Heart right ventricle (tissue), 16 donors: ENCODE results near the gene CA12. TPM values are rescaled to one million over a fixed set of nuclear protein-coding genes. Genes with fewer than 3 reads are reported as not detected.
A peak's percentile ranks its signal among the peaks of the same experiment; 100 is the strongest.

ENCODE experiments used
- ATAC-seq, 8 donors: fragments of 200-7000 bp; cut with Tn5 transposase; one replicate each; pipeline ENCODE4 v1.9.1; 2020; ENCODE audit warnings: mild to moderate bottlenecking in 8 of 8, moderate library complexity in 8 of 8, moderate number of reproducible peaks in 1 of 8
- DNase-seq, 2 donors: peaks; one replicate each; pipeline ENCODE4 v3.0.0-alpha.2; 2020
- H3K27ac ChIP-seq, 10 donors: fragments of 200-600 bp; sonication (generic) in 2 of 10; one replicate each; pipeline versions ENCODE4 v1.5.0 to v1.8.0; 2020 to 2022; ENCODE audit warnings: mild to moderate bottlenecking in 3 of 10
- H3K27me3 ChIP-seq, 7 donors: fragments of 200-600 bp; one replicate each; pipeline ENCODE4 v1.8.0; 2021 to 2022; ENCODE audit warnings: mild to moderate bottlenecking in 2 of 7
- H3K36me3 ChIP-seq, 9 donors: fragments of 200-600 bp; sonication (generic) in 1 of 9; one replicate each; pipeline versions ENCODE4 v1.5.0 to v1.8.0; 2020 to 2022; ENCODE audit warnings: mild to moderate bottlenecking in 2 of 9
- H3K4me1 ChIP-seq, 9 donors: fragments of 200-600 bp; sonication (generic) in 1 of 9; one replicate each; pipeline versions ENCODE4 v1.5.0 to v1.8.0; 2020 to 2022; ENCODE audit warnings: mild to moderate bottlenecking in 4 of 9
- H3K4me3 ChIP-seq, 10 donors: fragments of 200-600 bp; sonication (generic) in 2 of 10; one replicate each; pipeline versions ENCODE4 v1.5.0 to v1.8.0; 2020 to 2022; ENCODE audit warnings: mild to moderate bottlenecking in 7 of 10, moderate library complexity in 2 of 10
- H3K9me3 ChIP-seq, 11 donors: fragments of 200-600 bp in 10 of 11; sonication (generic) in 2 of 11; one replicate each; pipeline versions ENCODE4 v1.5.0 to v1.8.0; 2013 to 2022; ENCODE audit warnings: mild to moderate bottlenecking in 2 of 11, control low read depth in 1 of 11, moderate library complexity in 1 of 11
- WGBS, 2 donors: extraction: QIAGEN DNeasy Blood & Tissue Kit; methylation state at CpG; one replicate each; pipeline ENCODE4 v1.1.7; 2013; ENCODE audit warnings: inconsistent platforms in 1 of 2; 5-methylcytosine and 5-hydroxymethylcytosine counted together
- intact Hi-C, 10 donors: fragments of 100-400 bp; cut with DNase I; formaldehyde crosslinking; loops; one replicate each; pipeline versions ENCODE4 v1.11.1 to v1.14.2; 2022
- polyA plus RNA-seq, 2 donors: library from polyadenylated mRNA; stranded (reverse); fragments of 200-250 nt; gene quantifications; one replicate each; pipeline ENCODE4 v1.2.3, GENCODE V29; 2013
- total RNA-seq, 10 donors: library from RNA; stranded (reverse); fragmentation: NEBNext Ultra II Directional in 3 of 10; extraction: Animal tissue kit (Norgen Biotek cat#: 25700) in 3 of 10; gene quantifications; one replicate each; pipeline versions ENCODE4 v1.2.1 to v1.2.4, GENCODE V29; 2021 to 2023
- TF ChIP-seq, protein P1 (sequence below), 9 donors: fragments of 200-600 bp; sonication (generic) in 2 of 9; IDR thresholded peaks; one replicate each; pipeline versions ENCODE4 v1.5.0 to v1.8.0; 2021 to 2022; ENCODE audit warnings: antibody characterized with exemption in 9 of 9, mild to moderate bottlenecking in 5 of 9, moderate library complexity in 1 of 9
- donor health status: Arrhythmogenic right ventricular cardiomyopathy.
- donor health status: ischemic (EF 13 %, LVEDD 7.1; RV severe dilation, severe dysfunction).
- donor health status: healthy with polysubstance abuse.
- donor health status: DM: no; HTN: yes; CAD: no.
- donor health status: DM: no; HTN: no; CAD: no.
- donor health status: ischemic (EF 25% LVEDD 6.9; RV normal size, moderate dysfunction).
- donor health status: ischemic (EF 25% LVEDD 5.7; RV mildly dilated, moderate dysfunction).
- donor health status: healthy.
- donor health status: DM: yes; HTN: yes; CAD: no.
- donor health status: Ischemic cardiomyopathy.
- donor health status: ischemic (EF 35%, LVEDD 5.7; RV mildly dilated, moderate dysfunction).
- donor health status: nonischemic (EF 11% LVEDD 7.7; RV severe dilation, severe dysfunction).
- donor health status: DM: yes; HTN: yes; CAD: no.
- donor health status: PGD.
- donor health status: ischemic (EF 29% LVEDD 5.4; RV normal size, mild dysfunction).
- donor health status: nonischemic (EF 23%, LVEDD 6.1; RV moderate dilation, normal function).

CA12 gene
- total and polyA plus RNA-seq, 12 donors: 0.07 to 1.3 (median 0.15) TPM; not detected in 1

DNA sequence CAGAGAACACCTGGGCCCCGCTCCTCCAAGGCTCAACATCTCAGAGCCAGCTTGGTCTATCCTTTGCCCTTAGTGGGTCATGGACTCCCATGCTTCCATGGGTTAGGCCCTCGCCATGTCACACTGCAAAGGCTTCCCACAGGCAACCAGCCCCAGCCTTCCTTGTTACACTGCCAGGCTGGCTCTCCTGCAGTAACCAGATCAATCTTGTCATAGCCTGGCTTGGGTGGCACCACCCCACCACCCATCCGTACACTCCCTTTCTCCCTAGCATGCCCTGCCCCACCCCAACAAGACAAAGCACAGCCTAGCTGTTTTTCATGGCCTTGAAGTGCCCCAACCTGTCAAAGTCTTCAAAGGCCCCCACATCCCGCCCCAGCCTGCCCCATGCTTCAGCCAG lies 30.5 kb downstream of the CA12 start:
- intact Hi-C loops: no loop called here
- Histone ChIP-seq H3K27ac (no peak overlapping the region), H3K27me3 (no peaks in the 10 kb centered on the region), H3K9me3 (no peaks in the 10 kb centered on the region), H3K4me1 (peaks cover 7 to 49% (median 28%) of the 10 kb centered on the region in 9 donors), H3K36me3 (no peaks in the 10 kb centered on the region), H3K4me3 (no peak overlapping the region)
- no peak for ATAC-seq
- DNase-seq: no peak
- WGBS, 2 donors: 84 to 98% methylated on average over 4 of the region's 4 CpGs
- TF ChIP-seq, protein P1, sequence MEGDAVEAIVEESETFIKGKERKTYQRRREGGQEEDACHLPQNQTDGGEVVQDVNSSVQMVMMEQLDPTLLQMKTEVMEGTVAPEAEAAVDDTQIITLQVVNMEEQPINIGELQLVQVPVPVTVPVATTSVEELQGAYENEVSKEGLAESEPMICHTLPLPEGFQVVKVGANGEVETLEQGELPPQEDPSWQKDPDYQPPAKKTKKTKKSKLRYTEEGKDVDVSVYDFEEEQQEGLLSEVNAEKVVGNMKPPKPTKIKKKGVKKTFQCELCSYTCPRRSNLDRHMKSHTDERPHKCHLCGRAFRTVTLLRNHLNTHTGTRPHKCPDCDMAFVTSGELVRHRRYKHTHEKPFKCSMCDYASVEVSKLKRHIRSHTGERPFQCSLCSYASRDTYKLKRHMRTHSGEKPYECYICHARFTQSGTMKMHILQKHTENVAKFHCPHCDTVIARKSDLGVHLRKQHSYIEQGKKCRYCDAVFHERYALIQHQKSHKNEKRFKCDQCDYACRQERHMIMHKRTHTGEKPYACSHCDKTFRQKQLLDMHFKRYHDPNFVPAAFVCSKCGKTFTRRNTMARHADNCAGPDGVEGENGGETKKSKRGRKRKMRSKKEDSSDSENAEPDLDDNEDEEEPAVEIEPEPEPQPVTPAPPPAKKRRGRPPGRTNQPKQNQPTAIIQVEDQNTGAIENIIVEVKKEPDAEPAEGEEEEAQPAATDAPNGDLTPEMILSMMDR (IDR thresholded peaks at IDR 0.05): no peak

DNA sequence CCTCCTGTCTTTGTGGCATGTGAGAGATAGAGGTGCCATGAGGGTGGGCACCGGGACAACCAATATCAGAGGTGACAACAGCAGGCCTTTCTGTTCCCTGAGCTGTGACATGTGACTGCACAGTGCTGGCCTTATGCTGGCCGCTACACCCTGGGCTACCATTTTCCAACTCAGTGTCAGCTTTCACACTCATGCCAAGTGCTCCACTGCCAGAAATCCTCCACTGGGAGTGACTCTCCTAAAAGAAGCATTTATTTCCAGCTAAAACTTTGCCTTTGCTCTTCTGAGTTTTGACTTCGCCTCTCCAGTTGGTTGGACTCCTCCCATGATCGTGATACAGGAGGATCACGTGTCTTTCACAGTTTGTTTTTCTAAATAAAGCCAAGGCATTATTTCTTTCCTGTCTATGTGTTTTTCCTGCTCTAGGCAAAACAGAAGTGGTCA lies 31.4 kb downstream of the CA12 start:
- no peaks in the 10 kb centered on the region for H3K36me3 ChIP-seq
- no peaks in the 10 kb centered on the region for H3K27me3 ChIP-seq
- intact Hi-C loops: no loop called here
- WGBS, 2 donors: 30 to 35% methylated on average over 5 of the region's 5 CpGs
- H3K9me3 ChIP-seq: no peaks in the 10 kb centered on the region
- ATAC-seq: peak; percentile 81 to 94 (median 86)
- TF ChIP-seq, protein P1 (IDR thresholded peaks at IDR 0.05): no peak
- peak overlapping the region in 6 of 10 donors; percentile 17 to 70 (median 40) for H3K27ac ChIP-seq
- peak; percentile 37 to 60 for DNase-seq
- H3K4me1 ChIP-seq: peaks cover 7 to 51% (median 28%) of the 10 kb centered on the region in 9 donors
- H3K4me3 ChIP-seq: no peak overlapping the region

DNA sequence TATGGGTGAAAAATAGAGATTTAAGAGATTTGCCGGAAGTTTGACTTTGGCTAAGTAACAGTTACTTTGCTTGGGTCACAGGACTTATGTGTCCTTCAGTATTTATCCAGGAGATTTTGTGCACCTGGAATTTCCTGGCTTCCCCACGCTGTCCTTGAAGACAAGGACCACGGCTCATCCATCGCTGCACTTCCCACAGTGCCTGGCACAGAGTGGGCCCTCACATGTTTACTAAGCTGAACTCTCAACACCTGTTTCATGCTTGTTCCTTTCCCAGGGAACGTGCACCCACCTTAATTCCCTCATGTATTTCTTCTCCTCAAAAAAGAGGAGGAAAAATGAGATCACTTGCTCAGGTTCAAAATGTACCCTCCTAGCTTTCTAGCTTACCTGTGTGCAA lies 32.0 kb downstream of the CA12 start:
- intact Hi-C loops: no loop called here
- WGBS, 2 donors: 89 to 90% methylated on average over 5 of the region's 5 CpGs

DNA sequence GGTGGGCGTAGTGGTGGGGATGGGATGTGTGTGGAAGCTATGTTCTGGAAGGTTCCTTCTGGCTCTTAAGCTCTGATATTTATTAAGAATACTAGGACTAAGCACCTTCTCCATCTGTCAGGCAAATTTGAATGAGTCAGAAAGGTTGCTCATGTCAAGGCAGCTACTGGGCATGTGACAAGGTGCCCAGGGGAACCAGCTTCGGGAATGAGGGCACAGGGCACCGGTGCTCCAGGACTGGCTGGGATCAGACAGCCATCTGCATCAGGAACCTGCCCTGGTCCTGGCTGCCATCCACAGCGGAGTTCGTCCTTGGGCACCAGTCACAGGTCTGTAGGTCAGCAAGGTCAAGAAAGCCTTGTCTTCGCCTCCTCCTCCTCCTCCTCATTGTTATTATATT lies 32.5 kb downstream of the CA12 start:
- Histone ChIP-seq H3K27me3 (no peaks in the 10 kb centered on the region), H3K4me3 (no peak overlapping the region), H3K9me3 (no peaks in the 10 kb centered on the region), H3K36me3 (no peaks in the 10 kb centered on the region), H3K27ac (peak overlapping the region in 3 of 10 donors; percentile 46 to 73 (median 70)), H3K4me1 (peaks cover 7 to 51% (median 28%) of the 10 kb centered on the region in 9 donors)
- TF ChIP-seq, protein P1 (IDR thresholded peaks at IDR 0.05): no peak
- peak in 1 of 8 donors; percentile 20 for ATAC-seq
- WGBS, 2 donors: 82 to 86% methylated on average over 6 of the region's 6 CpGs
- DNase-seq: no peak
- intact Hi-C loops: no loop called here

More for the DNA sequence above, 32.0 kb downstream of the CA12 start:
- no peak for ATAC-seq
- Histone ChIP-seq H3K27me3 (no peaks in the 10 kb centered on the region), H3K9me3 (no peaks in the 10 kb centered on the region), H3K27ac (peak overlapping the region in 6 of 10 donors; percentile 17 to 70 (median 40)), H3K4me1 (peaks cover 7 to 51% (median 28%) of the 10 kb centered on the region in 9 donors), H3K4me3 (no peak overlapping the region), H3K36me3 (no peaks in the 10 kb centered on the region)
- no peak for DNase-seq
- TF ChIP-seq, protein P1 (IDR thresholded peaks at IDR 0.05): no peak
